Spinal cord (tissue), 10 donors: Measurements from ENCODE around the gene NSUN7. TPM values are rescaled to one million over a fixed set of nuclear protein-coding genes. Genes with fewer than 3 reads are reported as not detected.

Experiments used
- DNase-seq, 6 donors: peaks; one replicate each; pipeline versions ENCODE4 v3.0.0 to v3.0.0-alpha.2; 2013 to 2015; ENCODE audit warnings: low spot score in 6 of 6, low read depth in 4 of 6
- H3K27ac ChIP-seq: one replicate; pipeline ENCODE4 v1.5.1; 2013; ENCODE audit warnings: low read depth, low read length, control low read depth
- H3K27me3 ChIP-seq: one replicate; pipeline ENCODE4 v1.6.1; 2013; ENCODE audit warnings: low read length; ENCODE audit not compliant: control insufficient read depth, insufficient read depth
- H3K36me3 ChIP-seq: one replicate; pipeline ENCODE4 v1.6.1; 2013; ENCODE audit warnings: low read length; ENCODE audit not compliant: control insufficient read depth, insufficient read depth
- H3K4me1 ChIP-seq: one replicate; pipeline ENCODE4 v1.6.1; 2013; ENCODE audit warnings: low read length; ENCODE audit not compliant: control insufficient read depth, insufficient read depth
- H3K4me3 ChIP-seq: one replicate; pipeline ENCODE4 v1.5.1; 2013; ENCODE audit warnings: low read depth, low read length, control low read depth
- H3K9me3 ChIP-seq: one replicate; pipeline ENCODE4 v1.6.1; 2013; ENCODE audit warnings: low read length; ENCODE audit not compliant: control insufficient read depth, insufficient read depth
- WGBS: methylation state at CpG from one replicate; pipeline ENCODE4 v1.1.5; 2013; ENCODE audit warnings: missing lambda C conversion rate; ENCODE audit not compliant: insufficient coverage; 5-methylcytosine and 5-hydroxymethylcytosine counted together
- polyA plus RNA-seq, 2 donors: library from polyadenylated mRNA; unstranded; fragments of 120-200 nt; gene quantifications; one replicate each; pipeline ENCODE4 v1.2.1, GENCODE V29; 2013; ENCODE audit not compliant: insufficient read length in 2 of 2
- small RNA-seq: library from RNA; depleted of rRNA; stranded (forward); fragments of <200 nt; gene quantifications from one replicate; pipeline ENCODE3, GENCODE V24; 2014; ENCODE audit warnings: low replicate concordance
- total RNA-seq, 2 donors: library from RNA; depleted of rRNA in 1 of 2; stranded (reverse); fragments of 120-200 nt in 1 of 2; fragments of >200 nt in 1 of 2; gene quantifications; one replicate each; pipeline versions ENCODE4 v1.2.3 to v1.2.4, GENCODE V29; 2013 to 2014
- donor health status: healthy.

Gene NSUN7
- total and polyA plus RNA-seq, 4 donors = 6.0 to 8.2 (median 7.2) TPM

DNA sequence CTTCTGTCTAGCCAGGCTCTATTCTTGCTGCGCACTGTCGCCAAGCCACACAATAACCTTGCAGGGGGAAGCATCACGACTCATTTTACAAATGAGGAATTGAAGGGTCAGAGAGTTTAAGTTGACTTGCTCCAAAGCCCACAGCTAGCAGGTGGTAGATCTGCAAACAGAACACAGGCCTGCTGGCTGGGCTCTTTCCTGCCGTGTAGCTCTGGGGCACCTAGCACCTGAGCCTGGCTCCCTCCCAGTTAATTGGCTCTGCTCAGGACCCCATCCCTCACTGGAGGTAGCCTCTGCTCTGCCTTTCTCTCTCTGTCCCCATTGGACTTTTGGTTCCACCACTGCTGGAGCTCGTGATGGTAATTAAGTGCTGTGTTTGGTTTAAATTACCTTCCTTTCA, 98.5 kb downstream of the NSUN7 start:
- Histone ChIP-seq H3K36me3 (peaks cover 3% of the 10 kb centered on the region), H3K27me3 (no peaks in the 10 kb centered on the region), H3K9me3 (no peaks in the 10 kb centered on the region), H3K4me3 (no peak overlapping the region), H3K27ac (peak overlapping the region; percentile 53), H3K4me1 (peaks cover 48% of the 10 kb centered on the region)
- 32% methylated on average over 4 of the region's 5 CpGs for WGBS
- peak in 1 of 6 donors; percentile 51 for DNase-seq

DNA sequence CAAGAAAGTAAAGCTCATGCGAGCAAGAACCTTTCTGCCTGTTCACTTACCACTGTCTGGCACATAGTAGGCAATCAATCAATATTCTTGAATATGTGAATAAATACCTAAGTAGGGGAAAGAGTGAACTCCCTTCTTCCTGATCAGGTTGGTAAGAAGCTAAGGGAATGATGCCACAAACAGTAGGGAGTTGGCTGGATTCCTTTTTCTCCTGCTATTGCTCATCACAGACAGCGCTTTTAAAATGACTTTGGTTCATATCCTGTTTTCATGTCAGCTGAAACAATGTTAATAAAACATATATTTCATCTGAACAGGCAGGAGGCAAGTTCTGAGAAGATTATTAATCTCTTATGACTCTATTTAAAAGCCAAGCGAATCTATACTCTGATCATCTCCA, 99.2 kb downstream of the NSUN7 start:
- DNase-seq = peak in 2 of 6 donors; percentile 56 to 62
- Histone ChIP-seq H3K4me1 (peaks cover 47% of the 10 kb centered on the region), H3K27ac (peak overlapping the region; percentile 53), H3K27me3 (no peaks in the 10 kb centered on the region), H3K9me3 (no peaks in the 10 kb centered on the region), H3K4me3 (no peak overlapping the region), H3K36me3 (peaks cover 4% of the 10 kb centered on the region)
- no CpG with 5 or more reads among the region's 3 CpGs for WGBS

DNA sequence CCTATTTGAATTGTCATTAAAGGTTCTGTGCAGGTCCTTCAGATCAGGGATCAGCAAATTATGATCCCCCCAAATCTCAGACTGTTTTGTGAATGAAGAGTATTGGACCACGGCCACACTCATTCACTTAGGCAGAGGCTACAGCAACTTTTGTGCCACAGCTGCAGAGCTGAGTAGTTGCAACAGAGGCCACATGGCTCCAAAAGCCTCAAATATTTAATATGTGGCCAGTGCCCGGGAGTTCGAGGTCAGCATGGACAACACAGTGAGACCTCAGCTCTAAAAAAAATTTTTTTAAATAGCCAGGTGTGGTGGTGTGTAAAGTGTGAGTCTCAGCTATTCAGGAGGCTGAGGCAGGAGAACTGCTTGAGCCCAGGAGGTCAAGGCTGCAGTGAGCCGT, 100.7 kb downstream of the NSUN7 start:
- Histone ChIP-seq H3K27ac (no peak overlapping the region), H3K27me3 (no peaks in the 10 kb centered on the region), H3K9me3 (no peaks in the 10 kb centered on the region), H3K4me3 (no peak overlapping the region), H3K4me1 (peaks cover 46% of the 10 kb centered on the region), H3K36me3 (peaks cover 4% of the 10 kb centered on the region)
- no peak for DNase-seq
- WGBS = 43% methylated on average over 1 of the region's 4 CpGs

DNA sequence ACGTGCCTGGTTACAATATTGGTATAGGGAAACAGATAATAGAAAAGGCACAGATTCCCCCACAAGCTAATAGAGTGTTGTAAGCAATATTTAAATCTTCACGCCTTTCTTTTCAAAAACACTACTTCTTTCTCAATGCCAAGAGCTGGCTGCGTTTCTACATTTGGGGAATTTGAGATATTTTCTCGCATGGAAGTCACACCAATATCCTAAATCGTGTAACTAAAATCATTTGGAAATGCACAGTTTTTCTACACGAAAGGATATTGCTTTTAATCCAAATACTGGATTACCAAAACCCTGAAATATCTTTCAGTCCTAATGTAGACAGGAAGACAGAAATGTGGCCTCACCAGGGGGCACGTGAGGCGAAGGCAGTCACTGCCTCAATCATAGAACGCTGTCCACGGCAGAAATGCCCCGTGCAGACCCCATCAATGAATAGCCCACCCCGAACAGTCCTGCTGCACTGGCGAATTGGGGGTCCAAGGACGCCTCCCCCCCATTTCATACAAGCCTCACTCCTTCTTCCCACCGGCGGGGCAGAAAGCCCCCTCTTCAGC, 106.6 kb downstream of the NSUN7 start:
- WGBS = 11% methylated on average over 11 of the region's 16 CpGs
- Histone ChIP-seq H3K27ac (peak overlapping the region; percentile 84), H3K27me3 (no peaks in the 10 kb centered on the region), H3K9me3 (no peaks in the 10 kb centered on the region), H3K36me3 (peaks cover 4% of the 10 kb centered on the region), H3K4me3 (peak overlapping the region; percentile 57), H3K4me1 (peaks cover 38% of the 10 kb centered on the region)
- peak in 2 of 6 donors; percentile 57 to 72 for DNase-seq

DNA sequence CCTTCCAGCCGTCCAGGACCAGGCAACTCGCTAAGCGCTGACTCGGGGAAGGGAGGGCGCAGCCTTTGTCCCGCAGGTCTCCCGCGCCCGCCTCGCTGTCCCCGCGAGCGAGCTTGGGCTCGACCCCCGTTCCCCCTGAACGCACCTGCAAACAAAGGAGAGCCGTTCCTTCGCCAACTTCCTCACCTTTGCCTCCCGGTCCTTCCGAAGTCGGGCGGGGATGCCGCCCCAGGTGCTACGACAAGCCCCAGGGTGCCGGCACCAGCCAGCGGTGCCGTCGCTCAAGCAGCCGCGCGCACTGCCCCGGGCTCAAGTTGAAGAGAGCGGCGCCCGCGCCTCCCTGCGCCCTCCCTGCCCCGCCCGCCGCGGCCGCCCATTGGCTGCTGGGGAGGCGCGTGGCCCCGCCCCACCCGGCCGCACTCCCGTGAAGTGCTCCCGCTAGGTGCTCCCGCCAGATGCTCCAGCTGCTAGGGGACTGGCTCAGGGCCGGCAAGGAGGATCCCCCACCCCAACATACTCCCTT, 107.1 kb downstream of the NSUN7 start:
- peak overlapping the region; percentile 84 for H3K27ac ChIP-seq

DNA sequence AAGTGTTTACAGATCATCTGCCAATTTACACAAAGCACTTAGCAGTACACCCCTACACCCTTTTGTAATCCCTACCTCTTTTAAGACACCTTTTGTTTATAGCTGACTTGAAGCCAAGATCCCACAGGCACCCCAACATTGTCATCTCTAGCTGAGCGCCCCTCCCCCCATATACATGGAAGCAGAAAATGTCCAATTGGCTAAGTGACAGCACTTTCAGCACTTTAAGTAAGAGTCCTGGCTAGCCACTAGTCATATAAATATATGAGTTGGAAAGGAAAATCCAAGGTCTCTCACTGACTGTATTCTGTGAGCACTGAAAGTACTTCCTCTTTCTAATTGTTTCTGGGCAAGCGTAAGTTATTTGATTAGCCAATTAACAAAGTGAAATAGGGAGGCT, 108.2 kb downstream of the NSUN7 start:
- no peak overlapping the region for H3K4me3 ChIP-seq
- 67% methylated on average over 1 of the region's 2 CpGs for WGBS
- H3K9me3 ChIP-seq = no peaks in the 10 kb centered on the region
- peak in 1 of 6 donors; percentile 35 for DNase-seq
- H3K36me3 ChIP-seq = peaks cover 4% of the 10 kb centered on the region
- H3K27me3 ChIP-seq = no peaks in the 10 kb centered on the region
- H3K4me1 ChIP-seq = peaks cover 27% of the 10 kb centered on the region
- peak overlapping the region; percentile 19 for H3K27ac ChIP-seq

More for the DNA sequence above, 107.1 kb downstream of the NSUN7 start:
- DNase-seq = peak; percentile 46 to 92 (median 70)
- WGBS = 0% methylated on average over 51 of the region's 51 CpGs
- no peaks in the 10 kb centered on the region for H3K9me3 ChIP-seq
- peak overlapping the region; percentile 57 for H3K4me3 ChIP-seq
- peaks cover 37% of the 10 kb centered on the region for H3K4me1 ChIP-seq
- no peaks in the 10 kb centered on the region for H3K27me3 ChIP-seq
- H3K36me3 ChIP-seq = peaks cover 4% of the 10 kb centered on the region

DNA sequence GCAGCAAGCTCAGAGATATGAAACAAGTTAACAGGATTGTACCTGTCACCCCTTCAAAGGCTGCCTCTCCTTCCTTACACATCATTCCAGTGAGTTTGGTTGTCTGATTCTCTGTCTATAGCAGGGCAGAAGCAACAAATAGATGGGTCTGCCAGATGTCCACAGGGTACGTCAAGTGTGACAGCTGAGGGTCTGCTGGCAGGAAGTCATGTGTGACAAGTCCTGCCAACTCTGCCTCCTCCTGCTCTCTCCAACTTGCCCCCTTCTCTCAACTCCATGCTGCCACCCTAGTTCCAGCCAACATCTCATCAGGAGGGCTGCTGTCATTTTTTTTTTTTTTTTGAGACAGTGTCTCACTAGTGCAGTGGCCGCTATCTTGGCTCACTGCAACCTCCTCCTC, 109.2 kb downstream of the NSUN7 start:
- H3K36me3 ChIP-seq = no peaks in the 10 kb centered on the region
- H3K4me1 ChIP-seq = peaks cover 27% of the 10 kb centered on the region
- no peak overlapping the region for H3K4me3 ChIP-seq
- no peaks in the 10 kb centered on the region for H3K9me3 ChIP-seq
- peak in 1 of 6 donors; percentile 36 for DNase-seq
- no peaks in the 10 kb centered on the region for H3K27me3 ChIP-seq
- WGBS = 67% methylated on average over 1 of the region's 2 CpGs
- no peak overlapping the region for H3K27ac ChIP-seq

Small RNAs within 50 kb of the gene (small RNA-seq; reads per million reads assigned to genes)
- not detected for gene RF00019

Other genes with a start within 250 kb of the NSUN7 start
- gene RBM47, start 120.1 kb upstream of the NSUN7 start, total RNA-seq = 10 to 100 TPM in 1 of 2 donors, 1 to 10 TPM in 1; 6.0 to 13.6 TPM
- gene RBM47, start 120.1 kb upstream of the NSUN7 start, polyA plus RNA-seq = 1 to 10 TPM; 1.6 to 2.0 TPM